Dendritic cell treated with granulocyte-macrophage colony-stimulating factor and Interleukin-4, amounts not matched to agents 40 ng/mL and 50 ng/mL, for 4 days (primary cell): Measurements from ENCODE around the gene CLK3.
"Not testable (repeated sequence)": the region's sequence is repeated elsewhere in the genome, so short reads cannot be mapped to it uniquely, and the experiment has no call there.

Source experiments
- H3K27ac Mint-ChIP-seq: one replicate; pipeline ENCODE4 v1.8.0; 2022; ENCODE audit warnings: mild to moderate bottlenecking, mixed read lengths
- H3K27me3 Mint-ChIP-seq: one replicate; pipeline ENCODE4 v1.8.0; 2022; ENCODE audit warnings: mild to moderate bottlenecking, mixed read lengths
- H3K36me3 Mint-ChIP-seq: one replicate; pipeline ENCODE4 v1.8.0; 2022; ENCODE audit warnings: low read depth, mixed read lengths
- H3K4me1 Mint-ChIP-seq: one replicate; pipeline ENCODE4 v1.8.0; 2022; ENCODE audit warnings: low read depth, mixed read lengths
- H3K4me3 Mint-ChIP-seq: one replicate; pipeline ENCODE4 v1.8.0; 2022; ENCODE audit warnings: mild to moderate bottlenecking, moderate library complexity, mixed read lengths
- H3K9me3 Mint-ChIP-seq: one replicate; pipeline ENCODE4 v1.8.0; 2022; ENCODE audit warnings: mixed read lengths
- intact Hi-C: fragments of 100-400 bp; cut with micrococcal nuclease; formaldehyde crosslinking; loops from one replicate; pipeline ENCODE4 v1.15.0; 2022

Gene CLK3

GRCh38 chr15:74593122-74593521 lies 22.5 kb upstream of the CLK3 start:
- Mint-ChIP-seq H3K9me3 (no peaks in the 10 kb centered on the region), H3K36me3 (peaks cover 77% of the 10 kb centered on the region), H3K27me3 (no peaks in the 10 kb centered on the region), H3K4me3 (no peak overlapping the region), H3K27ac (no peak overlapping the region), H3K4me1 (peaks cover 31% of the 10 kb centered on the region)
- intact Hi-C loops = no loop called here

- Mint-ChIP-seq H3K9me3 (no peaks in the 10 kb centered on the region), H3K27ac (no peak overlapping the region), H3K36me3 (peaks cover 90% of the 10 kb centered on the region), H3K27me3 (no peaks in the 10 kb centered on the region), H3K4me1 (peaks cover 28% of the 10 kb centered on the region), H3K4me3 (no peak overlapping the region)
- intact Hi-C loops = no loop called here
Measured at GRCh38 chr15:74594455-74594854, 21.2 kb upstream of the CLK3 start.

GRCh38 chr15:74595271-74595670 lies 20.4 kb upstream of the CLK3 start:
- intact Hi-C loops = loop anchor here (5.0 kb wide), 1 partner anchor 133 kb away; the partner anchor contains the start of gene UBL7
- Mint-ChIP-seq H3K4me1 (peaks cover 22% of the 10 kb centered on the region), H3K27ac (no peak overlapping the region), H3K9me3 (no peaks in the 10 kb centered on the region), H3K4me3 (no peak overlapping the region), H3K36me3 (peaks cover 82% of the 10 kb centered on the region), H3K27me3 (no peaks in the 10 kb centered on the region)

- not testable (repeated sequence) for H3K9me3 Mint-ChIP-seq, H3K27me3 Mint-ChIP-seq, H3K4me3 Mint-ChIP-seq
- intact Hi-C loops = loop anchor here (5.0 kb wide), 1 partner anchor 134 kb away; the partner anchor contains the start of gene UBL7
- Mint-ChIP-seq H3K27ac (peak overlapping the region; percentile 37), H3K4me1 (peaks cover 22% of the 10 kb centered on the region), H3K36me3 (peaks cover 72% of the 10 kb centered on the region)
Measured at GRCh38 chr15:74596736-74597135, 18.9 kb upstream of the CLK3 start.

- peak overlapping the region; percentile 91 for H3K27ac Mint-ChIP-seq
- peaks cover 67% of the 10 kb centered on the region for H3K36me3 Mint-ChIP-seq
- intact Hi-C loops = loop anchor here (5.0 kb wide), 1 partner anchor 135 kb away; the partner anchor contains the start of gene UBL7
- H3K4me3 Mint-ChIP-seq, H3K9me3 Mint-ChIP-seq, H3K27me3 Mint-ChIP-seq: not testable (repeated sequence)
- peaks cover 24% of the 10 kb centered on the region for H3K4me1 Mint-ChIP-seq
Measured at GRCh38 chr15:74597146-74597705, 18.4 kb upstream of the CLK3 start.

GRCh38 chr15:74598126-74598842 lies 17.4 kb upstream of the CLK3 start:
- Mint-ChIP-seq H3K4me3 (peak overlapping the region; percentile 92), H3K36me3 (peaks cover 56% of the 10 kb centered on the region), H3K9me3 (no peaks in the 10 kb centered on the region), H3K27me3 (peaks cover 2% of the 10 kb centered on the region), H3K4me1 (peaks cover 26% of the 10 kb centered on the region), H3K27ac (peak overlapping the region; percentile 91)
- intact Hi-C loops = loop anchor here (2.0 to 5.0 kb wide), 3 partner anchors 17 to 136 kb away; partner anchors contain the start of genes CLK3 and UBL7

- H3K27ac Mint-ChIP-seq = peak overlapping the region; percentile 91
- H3K4me1 Mint-ChIP-seq = peaks cover 26% of the 10 kb centered on the region
- H3K36me3 Mint-ChIP-seq = peaks cover 48% of the 10 kb centered on the region
- no peaks in the 10 kb centered on the region for H3K9me3 Mint-ChIP-seq
- peaks cover 2% of the 10 kb centered on the region for H3K27me3 Mint-ChIP-seq
- intact Hi-C loops = loop anchor here (2.0 to 5.0 kb wide), 3 partner anchors 16 to 137 kb away; partner anchors contain the start of genes CLK3 and UBL7
- H3K4me3 Mint-ChIP-seq = peak overlapping the region; percentile 92
Measured at GRCh38 chr15:74599156-74599555, 16.5 kb upstream of the CLK3 start.

GRCh38 chr15:74603026-74603788 lies 12.4 kb upstream of the CLK3 start:
- Mint-ChIP-seq H3K36me3 (peaks cover 13% of the 10 kb centered on the region), H3K27ac (no peak overlapping the region), H3K9me3 (no peaks in the 10 kb centered on the region), H3K4me3 (no peak overlapping the region), H3K4me1 (peaks cover 17% of the 10 kb centered on the region), H3K27me3 (peaks cover 6% of the 10 kb centered on the region)
- intact Hi-C loops = no loop called here

- Mint-ChIP-seq H3K4me3 (no peak overlapping the region), H3K4me1 (peaks cover 12% of the 10 kb centered on the region), H3K36me3 (peaks cover 4% of the 10 kb centered on the region), H3K9me3 (no peaks in the 10 kb centered on the region), H3K27me3 (peaks cover 7% of the 10 kb centered on the region), H3K27ac (no peak overlapping the region)
- intact Hi-C loops = no loop called here
Measured at GRCh38 chr15:74603789-74604705, 11.6 kb upstream of the CLK3 start.

GRCh38 chr15:74604983-74605794 lies 10.4 kb upstream of the CLK3 start:
- Mint-ChIP-seq H3K4me3 (no peak overlapping the region), H3K4me1 (peaks cover 5% of the 10 kb centered on the region), H3K27me3 (peaks cover 7% of the 10 kb centered on the region), H3K36me3 (no peaks in the 10 kb centered on the region), H3K9me3 (no peaks in the 10 kb centered on the region), H3K27ac (no peak overlapping the region)
- intact Hi-C loops = no loop called here

- no peaks in the 10 kb centered on the region for H3K9me3 Mint-ChIP-seq
- no peak overlapping the region for H3K4me3 Mint-ChIP-seq
- H3K27ac Mint-ChIP-seq = no peak overlapping the region
- H3K36me3 Mint-ChIP-seq = no peaks in the 10 kb centered on the region
- H3K4me1 Mint-ChIP-seq = peaks cover 5% of the 10 kb centered on the region
- intact Hi-C loops = no loop called here
- peaks cover 7% of the 10 kb centered on the region for H3K27me3 Mint-ChIP-seq
Measured at GRCh38 chr15:74605795-74606150, 9.9 kb upstream of the CLK3 start.

GRCh38 chr15:74608786-74609185 lies 6.8 kb upstream of the CLK3 start:
- no peaks in the 10 kb centered on the region for H3K9me3 Mint-ChIP-seq
- peaks cover 6% of the 10 kb centered on the region for H3K27me3 Mint-ChIP-seq
- no peak overlapping the region for H3K27ac Mint-ChIP-seq
- intact Hi-C loops = no loop called here
- H3K36me3 Mint-ChIP-seq = no peaks in the 10 kb centered on the region
- H3K4me1 Mint-ChIP-seq = no peaks in the 10 kb centered on the region
- H3K4me3 Mint-ChIP-seq = no peak overlapping the region

- H3K27me3 Mint-ChIP-seq = peaks cover 6% of the 10 kb centered on the region
- no peaks in the 10 kb centered on the region for H3K9me3 Mint-ChIP-seq
- H3K27ac Mint-ChIP-seq = no peak overlapping the region
- no peak overlapping the region for H3K4me3 Mint-ChIP-seq
- no peaks in the 10 kb centered on the region for H3K36me3 Mint-ChIP-seq
- intact Hi-C loops = no loop called here
- no peaks in the 10 kb centered on the region for H3K4me1 Mint-ChIP-seq
Measured at GRCh38 chr15:74609938-74610301, 5.7 kb upstream of the CLK3 start.
